ENCODE measurements around the gene HSPA12B.

- TF ChIP-seq CTCF (IDR thresholded peaks at IDR 0.05; ENCODE audit: low read depth, low read length): no peak
- TF ChIP-seq MAX (IDR thresholded peaks at IDR 0.05; ENCODE audit: low read depth, low read length): no peak
Observed at GRCh38 chr20:3787324-3788014, 55.0 kb downstream of the HSPA12B start.

All from NB4 (cell line).